NCI-H146 treated with DMSO at 0.1 percent for 48 hours (cell line): Measurements from ENCODE around the gene VDAC1.
"Not testable (repeated sequence)": the region's sequence is repeated elsewhere in the genome, so short reads cannot be mapped to it uniquely, and the experiment has no call there.

Source experiments
- DNase-seq: peaks from one replicate; lab custom pipeline; 2025; ENCODE audit not compliant: unreplicated experiment; lab: John Stamatoyannopoulos, UW

VDAC1 gene, protein sequence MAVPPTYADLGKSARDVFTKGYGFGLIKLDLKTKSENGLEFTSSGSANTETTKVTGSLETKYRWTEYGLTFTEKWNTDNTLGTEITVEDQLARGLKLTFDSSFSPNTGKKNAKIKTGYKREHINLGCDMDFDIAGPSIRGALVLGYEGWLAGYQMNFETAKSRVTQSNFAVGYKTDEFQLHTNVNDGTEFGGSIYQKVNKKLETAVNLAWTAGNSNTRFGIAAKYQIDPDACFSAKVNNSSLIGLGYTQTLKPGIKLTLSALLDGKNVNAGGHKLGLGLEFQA

DNA sequence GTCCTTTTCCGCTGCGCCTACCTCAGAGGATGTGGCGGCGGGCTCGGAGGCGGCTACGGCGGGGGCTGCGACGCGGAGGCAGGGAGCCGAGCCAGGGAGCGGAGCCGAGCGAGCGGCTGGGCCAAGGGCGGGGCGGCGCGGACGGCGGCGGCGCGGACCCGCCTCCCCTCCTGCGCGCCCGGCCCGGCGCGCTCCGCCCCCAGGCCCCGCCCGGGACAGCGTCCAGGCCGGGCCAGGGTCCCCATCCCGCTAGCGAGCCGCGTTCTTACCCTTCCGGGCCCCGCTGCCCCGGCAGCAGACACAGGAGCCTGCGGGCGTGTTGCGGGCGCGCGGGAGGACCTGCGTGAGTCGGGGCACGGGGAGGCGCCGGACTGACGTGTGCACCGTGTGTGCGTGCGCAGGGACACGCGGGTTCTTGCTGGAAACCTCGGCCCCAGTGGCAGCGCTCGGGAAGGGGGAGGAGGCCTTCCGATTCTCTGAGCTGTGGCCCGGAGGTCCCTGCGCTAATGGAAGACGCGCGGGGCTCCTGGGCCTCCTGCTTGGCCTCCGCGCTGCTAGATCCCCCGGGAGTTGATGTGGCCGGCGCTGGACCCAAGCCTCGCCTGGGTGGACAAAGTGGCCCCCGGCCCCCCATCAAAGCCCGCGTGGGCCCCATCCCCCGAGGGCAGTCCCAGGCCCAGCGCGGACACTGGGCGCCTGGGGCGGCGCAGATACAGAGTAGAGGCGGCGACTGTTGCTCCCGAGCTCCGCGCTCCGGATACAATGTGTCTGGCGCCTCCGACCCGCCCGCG, at the start of gene VDAC1:
TSS of gene VDAC1 (minus strand) at position 350 of the 791 bp plus-strand sequence. CDS start 11,963 bp downstream, outside the sequence.
- DNase-seq: peak; percentile 58

DNA sequence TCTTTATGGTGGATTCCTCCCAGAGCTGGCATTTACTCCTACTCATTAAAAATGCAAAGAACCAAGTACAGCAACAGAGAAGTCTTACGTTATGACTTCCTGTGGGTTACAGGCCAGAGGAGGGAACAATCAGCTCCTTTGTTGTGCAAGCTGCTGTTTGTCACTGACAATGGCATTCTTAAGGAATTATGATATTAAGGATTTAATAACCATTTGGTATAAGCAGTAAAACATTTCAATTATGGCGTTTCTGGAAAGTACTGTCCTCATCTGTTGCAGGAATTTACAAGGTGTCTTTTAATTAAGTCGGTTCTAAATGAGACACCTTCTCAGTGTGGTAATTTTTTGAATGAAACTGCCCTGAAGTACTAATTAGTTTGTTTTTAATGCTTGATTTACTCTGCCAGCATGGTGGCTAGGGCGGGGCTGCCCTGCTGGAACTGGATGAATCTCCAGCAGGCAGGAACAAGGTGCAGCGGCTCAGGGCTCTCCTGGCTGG, 49.1 kb upstream of the VDAC1 start:
- DNase-seq: peak; percentile 30

DNA sequence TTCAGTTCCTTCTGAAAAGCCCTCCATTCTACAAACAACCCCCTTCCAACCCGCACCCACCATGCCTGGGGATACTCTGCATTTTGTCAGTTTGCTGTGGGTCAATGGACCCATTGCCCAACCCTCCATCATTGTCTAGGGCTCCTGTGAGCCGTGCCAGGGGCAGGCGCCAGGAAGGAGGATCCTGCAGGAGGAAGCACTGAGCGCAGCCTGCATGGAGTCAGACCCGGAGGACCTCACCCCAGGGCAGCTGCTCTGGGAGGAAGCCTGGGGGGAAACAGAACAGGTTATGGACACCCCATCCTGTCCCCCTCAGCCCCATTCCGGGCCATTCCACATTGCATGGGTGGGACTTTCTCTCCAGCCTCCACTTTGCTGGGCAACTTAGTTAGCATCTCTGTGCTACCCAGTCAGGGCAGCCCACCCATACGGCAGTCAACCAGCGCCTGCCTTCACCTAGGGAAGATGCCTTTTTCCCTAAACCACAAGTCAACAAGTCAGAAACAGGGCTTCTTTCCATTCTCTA, 48.6 kb upstream of the VDAC1 start:
- DNase-seq: no peak

DNA sequence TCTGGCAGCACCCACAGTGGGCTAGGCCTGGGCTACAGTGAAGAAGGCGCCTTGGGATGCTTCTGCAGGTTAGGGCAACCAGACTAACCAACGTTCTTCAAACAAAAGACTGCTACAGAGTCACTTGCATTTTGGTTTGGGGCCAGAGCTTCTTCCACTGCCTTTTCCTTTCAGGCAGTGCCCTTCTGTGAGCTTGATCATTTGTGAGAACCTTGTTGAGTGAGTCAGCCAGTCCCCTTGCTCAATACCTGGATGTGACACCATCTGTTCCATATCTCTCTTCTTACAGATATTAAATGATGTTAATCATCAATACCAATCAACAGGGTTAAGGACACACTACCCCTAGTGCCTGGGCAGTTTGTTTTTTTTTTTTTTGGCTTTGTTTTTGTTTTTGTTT, 46.5 kb upstream of the VDAC1 start:
- DNase-seq: no peak

DNA sequence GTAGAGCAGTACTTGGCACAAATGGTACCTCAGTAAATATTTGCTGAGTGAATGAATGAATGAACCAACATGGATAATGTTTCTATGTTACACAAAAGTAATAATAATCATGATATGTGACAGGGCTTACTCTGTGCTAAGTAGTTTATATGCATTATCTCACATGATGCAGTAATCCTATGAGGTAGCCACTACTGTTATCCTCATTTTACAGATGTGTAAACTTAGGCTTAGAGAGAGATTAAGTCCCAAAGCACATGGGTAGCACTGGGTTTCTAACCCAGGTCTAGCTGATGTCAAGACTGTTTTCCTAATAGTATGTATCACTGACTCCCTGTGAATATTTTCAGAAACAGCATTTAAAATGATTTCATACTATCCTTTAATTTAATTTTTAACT, 44.1 kb upstream of the VDAC1 start:
- no peak for DNase-seq

DNA sequence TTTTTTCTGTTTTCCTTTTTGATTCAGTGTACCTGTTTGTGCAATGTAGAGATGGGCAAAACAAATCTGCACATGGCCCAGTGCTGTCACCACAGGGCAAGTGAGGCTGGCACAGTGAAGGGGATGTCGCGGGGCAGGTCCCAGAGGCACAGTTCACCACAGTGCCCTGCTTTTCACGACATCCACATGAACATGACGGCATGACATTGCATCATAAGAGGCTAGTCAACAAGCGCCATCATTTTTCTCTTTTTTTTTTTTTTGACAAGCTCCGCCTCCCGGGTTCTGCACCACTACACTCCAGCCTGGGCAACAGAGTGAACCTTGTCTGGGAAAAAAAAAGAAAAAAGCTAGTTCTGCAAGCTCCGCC, 42.9 kb upstream of the VDAC1 start:
- DNase-seq: no peak

DNA sequence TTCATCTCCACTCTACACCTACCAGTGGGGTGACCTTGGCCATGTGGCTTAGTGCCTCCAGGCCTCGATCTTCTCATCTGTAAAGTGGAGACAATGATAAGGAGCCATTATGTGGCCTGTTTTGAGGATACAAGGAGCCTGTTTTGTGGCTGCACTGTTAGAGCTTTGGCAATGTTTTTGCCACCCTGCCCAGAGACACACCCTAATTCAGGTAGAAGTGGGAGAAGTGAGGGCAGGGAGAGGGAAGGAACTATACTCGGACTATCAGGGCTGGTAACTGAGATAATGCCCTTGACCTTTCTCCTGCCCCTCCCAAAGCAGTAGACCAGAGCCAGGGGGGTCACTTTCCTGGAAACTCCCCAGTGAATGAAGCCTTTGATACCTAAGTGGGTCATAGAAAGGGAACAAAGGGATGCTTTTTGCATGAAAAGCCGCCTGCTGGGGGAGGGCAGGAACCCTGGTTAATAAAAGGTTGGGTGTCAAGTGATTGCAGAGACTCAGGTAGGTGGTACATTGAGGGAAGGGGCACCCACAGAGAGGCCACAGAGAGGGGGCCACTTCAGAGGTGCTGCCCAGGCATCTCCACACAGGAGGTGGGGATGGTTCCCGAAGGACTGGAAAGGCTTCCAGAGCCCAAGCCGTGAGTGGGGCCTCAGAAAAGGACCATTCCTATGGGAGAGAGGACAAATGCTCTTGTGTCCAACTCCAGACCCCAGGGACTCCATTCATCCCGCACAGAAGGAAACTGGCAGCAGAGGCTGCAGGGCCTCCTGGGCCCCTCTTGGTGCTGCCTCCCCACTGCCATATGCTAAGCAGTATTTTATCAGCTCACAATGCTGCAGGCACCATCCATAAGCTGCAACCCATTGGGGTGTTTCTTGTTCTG, 42.3 kb upstream of the VDAC1 start:
- DNase-seq: peak; percentile 35

DNA sequence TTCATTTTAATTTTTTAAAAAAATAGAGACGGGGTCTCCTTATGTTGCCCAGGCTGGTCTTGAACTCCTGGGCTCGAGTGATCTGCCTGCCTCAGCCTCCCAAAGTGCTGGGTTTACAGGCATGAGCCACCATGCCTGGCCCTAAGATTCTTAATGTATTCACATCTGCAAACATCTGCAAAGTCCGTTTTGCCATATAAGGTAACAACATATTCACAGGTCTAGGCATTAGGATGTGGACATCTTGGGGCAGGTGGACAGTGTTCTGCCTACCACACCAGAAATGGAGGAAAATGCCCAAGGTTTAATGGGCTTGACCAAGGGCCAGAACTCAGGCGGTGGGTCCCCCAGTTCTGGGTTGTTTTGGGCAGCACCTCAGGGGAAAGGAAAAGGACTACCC, 41.6 kb upstream of the VDAC1 start:
- no peak for DNase-seq

DNA sequence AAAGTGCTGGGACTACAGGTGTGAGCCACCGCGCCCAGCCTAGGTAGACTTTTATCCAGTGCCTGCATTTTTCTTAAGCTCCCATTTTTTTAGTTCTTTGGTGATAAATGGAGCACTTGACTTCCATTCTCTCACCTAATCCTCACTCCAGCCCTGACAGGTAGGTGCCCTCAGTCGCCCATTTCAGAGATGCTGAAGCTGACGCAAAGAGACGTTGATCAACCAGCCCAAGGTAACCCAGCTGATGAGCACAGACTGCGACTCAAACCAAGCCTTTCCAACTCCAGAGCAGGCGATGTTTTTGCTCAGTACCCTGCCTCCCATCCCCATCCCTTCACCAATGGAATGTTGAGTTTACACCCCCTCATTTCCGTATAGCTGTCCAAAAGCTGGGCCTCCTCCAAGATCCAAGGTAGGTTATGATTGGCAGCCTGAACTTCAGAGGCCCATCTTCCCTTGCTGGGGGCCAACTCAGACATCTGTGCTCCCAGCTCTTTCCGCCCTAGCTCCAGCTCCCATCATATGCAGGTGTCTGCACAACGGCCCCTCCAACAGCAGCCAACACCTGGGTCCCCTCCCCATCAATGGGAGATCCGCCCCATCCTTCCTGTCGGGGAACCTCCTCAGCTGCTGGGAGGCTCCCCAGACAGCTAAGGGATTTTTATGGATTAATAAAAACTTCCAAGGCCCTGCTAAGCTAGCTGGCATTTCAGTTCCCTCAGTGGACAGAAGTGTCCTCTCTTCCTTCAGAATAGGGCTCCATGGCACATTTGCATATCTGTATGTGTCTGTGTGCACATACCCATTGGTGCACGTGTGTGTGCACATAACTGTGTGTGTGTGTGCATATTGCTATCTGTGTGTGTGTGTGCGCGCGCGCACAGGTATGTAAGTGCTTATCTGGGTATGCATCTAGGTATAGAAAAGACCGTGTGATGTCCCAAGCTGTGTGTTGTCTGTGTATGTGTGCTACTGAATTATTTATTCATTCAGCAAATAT, 39.3 kb upstream of the VDAC1 start:
- no peak for DNase-seq

DNA sequence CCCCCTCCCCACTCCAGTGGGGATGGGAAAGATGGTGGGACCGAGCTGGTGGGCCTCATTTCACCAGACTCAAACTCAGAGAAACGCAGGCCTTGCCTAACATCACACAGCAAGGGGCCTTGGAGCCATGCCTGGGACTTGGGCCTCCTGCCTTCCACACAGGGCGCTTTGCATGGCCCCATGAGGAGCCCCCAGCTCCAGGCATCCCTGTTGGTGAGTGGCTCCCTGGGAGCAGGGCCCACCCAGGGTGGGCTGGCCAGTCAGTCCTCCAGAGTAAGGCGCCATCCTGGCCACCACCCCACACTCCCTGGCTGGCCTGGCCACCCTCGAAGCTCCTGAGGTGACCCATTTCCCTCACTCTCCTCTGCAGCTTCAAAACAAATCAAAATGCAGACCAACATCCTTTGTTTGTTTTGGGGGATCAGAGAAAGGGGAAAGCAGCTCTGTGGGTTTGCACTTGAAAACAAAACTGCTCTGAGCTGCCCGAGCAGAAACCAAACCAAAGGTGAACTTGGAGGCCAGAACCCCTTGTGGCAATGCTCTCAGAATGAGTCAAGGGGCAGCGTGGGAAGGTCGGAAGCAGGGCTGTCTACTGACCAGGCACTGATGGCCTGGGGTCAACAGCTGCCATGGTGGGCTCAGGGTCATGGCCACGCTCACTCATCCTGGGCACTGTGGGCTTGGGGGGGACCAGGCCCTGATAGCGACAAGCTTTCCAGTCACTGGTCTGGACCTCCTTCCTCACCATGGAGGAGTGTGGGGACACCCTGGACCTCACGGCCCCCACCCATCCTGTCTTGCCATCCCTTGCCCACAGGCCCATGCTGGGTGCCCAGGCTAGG, 37.0 kb upstream of the VDAC1 start:
- DNase-seq: no peak

DNA sequence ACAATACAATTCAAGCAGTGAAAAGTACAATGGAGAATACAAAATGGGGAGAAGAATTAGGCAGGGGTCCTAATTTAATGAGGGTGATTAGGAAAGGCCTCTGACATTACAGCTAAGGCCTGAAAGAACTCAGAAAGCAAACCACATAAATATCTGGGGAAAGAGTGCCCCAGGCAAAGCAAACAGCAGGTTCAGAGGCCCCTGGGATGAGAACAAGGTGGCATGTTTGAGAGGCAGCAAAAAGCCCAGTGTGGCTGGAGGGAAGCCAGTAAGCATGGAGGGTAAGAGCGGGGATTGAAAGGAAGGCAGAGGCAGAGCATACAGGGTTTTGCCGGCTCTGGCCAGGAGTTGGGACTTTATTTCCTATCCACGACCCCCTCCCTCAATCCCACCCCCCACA, 33.4 kb upstream of the VDAC1 start:
- DNase-seq: no peak

DNA sequence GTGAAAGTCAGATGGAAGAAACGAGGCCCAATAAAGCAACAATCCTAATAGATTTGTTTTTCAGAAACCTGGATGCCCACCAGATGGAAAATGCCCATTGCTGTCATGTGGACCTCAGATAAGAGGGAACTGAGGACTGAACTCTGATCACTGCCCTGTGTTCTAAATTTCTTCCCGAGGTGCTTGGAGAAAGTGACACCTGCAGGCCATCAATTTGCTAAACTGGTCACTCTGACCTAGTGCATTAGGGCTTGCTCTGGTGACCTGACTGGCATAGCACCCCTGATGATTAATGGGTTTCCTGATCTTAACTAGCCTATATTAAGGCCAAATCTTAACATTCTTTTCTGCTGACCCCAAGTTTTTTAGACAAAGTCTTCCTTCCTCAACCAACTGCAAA, 32.4 kb upstream of the VDAC1 start:
- DNase-seq: no peak

DNA sequence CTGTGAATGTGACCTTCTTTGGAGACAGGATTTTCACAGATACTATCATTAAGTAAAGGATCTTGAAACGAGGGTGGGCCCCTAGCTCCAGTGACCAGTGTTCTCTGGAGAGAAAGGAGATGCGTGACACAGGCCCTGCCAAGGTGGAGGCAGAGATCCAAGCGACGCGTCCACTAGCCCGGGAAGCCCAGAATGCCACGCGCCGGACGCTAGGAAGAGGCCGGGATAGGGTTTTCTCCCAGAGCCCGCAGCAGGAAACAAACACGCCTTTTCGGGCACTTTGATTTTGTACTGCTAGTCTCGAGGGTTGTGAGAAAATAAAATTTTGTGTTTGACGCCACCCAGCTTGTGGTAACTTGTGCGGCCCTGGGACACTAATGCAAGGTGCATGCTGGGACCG, 29.6 kb upstream of the VDAC1 start:
- no peak for DNase-seq

DNA sequence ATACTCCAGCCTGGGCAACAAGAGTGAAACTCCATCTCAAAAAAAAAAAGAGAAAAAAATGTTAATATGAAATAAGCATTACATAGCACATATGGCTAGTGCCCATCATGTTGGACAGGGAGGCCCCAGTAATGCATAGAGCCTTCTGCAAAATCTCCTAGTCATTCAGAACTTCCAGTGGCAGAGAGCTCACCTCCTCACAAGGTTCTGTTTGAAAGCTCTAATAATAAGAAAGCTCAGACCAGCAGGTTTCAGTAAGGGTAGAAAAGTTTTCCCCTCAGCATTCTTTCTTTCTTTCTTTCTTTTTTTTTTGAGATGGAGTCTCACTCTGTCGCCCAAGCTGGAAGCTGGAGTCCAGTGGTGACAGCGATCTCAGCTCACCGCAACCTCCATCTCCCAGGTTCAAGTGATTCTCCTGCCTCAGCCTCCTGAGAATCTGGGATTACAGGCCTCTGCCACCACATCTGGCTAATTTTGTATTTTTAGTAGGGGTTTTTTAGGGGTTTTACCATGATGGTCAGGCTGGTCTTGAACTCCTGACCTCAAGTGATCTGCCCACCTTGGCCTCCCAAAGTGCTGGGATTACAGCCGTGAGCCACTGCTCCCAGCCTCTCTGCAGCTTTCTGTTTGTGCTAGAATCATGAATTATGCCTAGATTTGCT, 25.7 kb upstream of the VDAC1 start:
- DNase-seq: not testable (repeated sequence)

DNA sequence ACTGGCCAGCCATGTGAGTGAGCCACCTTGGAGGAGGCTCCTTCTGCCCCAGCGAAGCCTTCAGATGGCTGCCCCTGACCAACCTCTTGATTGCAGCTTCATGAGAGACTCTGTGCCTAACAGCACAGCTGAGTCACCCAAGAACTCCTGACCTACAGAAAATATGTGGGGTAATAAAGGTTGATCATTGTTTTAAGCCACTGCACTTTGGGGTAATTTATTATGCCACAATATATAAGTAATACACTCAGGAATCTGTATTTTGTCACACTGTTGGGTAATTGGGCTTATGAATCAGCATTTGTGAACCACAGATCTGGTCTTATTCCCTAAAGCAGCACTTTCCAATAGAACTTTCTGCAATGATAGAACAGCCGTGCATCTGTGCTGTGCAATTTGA, 24.4 kb upstream of the VDAC1 start:
- no peak for DNase-seq

DNA sequence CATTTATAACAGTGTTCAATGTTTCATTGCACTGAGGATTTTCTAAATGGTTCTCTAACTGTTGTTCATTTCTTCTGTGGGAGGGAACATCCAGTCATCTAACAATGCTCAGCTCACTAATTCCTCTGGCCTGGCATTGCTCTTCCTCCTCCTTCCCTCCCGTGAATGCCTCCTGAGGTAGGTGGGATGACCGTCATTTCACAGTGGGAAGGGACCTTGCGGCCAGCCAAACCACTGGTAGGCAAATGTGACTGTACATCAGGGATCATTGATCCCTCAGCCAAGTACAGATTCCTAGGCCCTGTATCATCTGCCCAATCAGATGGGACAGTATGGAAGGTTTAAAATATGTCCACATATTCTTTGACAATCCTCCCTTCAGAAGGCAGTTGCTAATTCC, 23.7 kb upstream of the VDAC1 start:
- DNase-seq: no peak

DNA sequence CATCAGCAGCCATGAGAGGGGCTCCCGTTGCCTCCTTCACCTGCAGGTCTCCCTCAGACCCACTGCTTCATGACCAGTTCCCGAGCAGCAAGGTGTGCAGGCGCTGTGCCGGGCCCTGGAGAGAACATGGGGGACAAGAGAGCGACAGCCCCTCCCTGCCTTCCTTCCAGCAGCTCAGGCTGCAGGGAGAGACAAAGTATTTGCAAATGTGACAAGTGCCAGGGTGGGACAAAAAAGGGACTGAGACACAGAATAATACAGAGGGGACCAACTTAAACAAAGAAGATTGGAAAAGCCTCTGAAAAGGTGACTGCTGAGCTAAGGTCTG, 22.5 kb upstream of the VDAC1 start:
- no peak for DNase-seq

DNA sequence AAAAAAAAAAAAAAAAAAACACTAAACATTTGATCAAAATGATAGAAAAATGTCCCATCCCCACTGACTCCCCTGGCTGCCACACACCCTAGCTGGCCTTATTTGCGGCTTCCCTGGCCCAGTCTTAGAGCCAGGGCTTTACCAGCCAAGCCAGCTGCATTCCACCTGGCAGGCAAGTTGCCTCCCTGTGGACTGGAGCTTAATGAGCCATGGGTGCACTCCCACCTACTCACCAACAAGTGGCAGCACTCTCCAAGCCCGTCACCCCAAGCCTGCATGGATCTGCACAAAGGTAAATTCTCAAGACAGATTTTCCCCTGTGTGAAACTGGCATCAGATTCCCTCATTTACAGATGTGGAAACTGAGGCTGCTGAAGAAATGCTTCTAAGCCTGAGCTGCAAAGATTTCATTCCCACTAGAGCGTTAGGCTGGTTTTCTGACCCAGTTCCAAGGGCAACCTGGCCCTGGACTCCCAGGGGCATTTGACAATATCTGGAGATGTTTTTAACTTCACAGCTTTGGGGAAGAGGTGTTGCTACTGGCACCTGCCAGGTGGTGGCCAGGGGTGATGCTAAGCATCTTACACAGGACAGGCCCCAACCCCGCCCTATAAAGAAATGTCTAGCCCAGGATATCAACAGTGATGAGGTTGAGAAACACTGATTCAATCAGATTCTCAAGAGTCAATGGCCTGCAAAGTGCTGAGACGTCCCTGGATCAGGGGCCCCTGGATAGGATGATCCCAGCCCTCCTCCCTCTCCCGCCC, 21.9 kb upstream of the VDAC1 start:
- peak; percentile 52 for DNase-seq
